ENCODE results near the gene HOXD9. TPM values are rescaled to one million over a fixed set of nuclear protein-coding genes. Genes with fewer than 3 reads are reported as not detected.

The HOXD9 gene
- total RNA-seq, 6 donors from 2014 or later, result 0.40 to 1.2 TPM; not detected in 4

DNA sequence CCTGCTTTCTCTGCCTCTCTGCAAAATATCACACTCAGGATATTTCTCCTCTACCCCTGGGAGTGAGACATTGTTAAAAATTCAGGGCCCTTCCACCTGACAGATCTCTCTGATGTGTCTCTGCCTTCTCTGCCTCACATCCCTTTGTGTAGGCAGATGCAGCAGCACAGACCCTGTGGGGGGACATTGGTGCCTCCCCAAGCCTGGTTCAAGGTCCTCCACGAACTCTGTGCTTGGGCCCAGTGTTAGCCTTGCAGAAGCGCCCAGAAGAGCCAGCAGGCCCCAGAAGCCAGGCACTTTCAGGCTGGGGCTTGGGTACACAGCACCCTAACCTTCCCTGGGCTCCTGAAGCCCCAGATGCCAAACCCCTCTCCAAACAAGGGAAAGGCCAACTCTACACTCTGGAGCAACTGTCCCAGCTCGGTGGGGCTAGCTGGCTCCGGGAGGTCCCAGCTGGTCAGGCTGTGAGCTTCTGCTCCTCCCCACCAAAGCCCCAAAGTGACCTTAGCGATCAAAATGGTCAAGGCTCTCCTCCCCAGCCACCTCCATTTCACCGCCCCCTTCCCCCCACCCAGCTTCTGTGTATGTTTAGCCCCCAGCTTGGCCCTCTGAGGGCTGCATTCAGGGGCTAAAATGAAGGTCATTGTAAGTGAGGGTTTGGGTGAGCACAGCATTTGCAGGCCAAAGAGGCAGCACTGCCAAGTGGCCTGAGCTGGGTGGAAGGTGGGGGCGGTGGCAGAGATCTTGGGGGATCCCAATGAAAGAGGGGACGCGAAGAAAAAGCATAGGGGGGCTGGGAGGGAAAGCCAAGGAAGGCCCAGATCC, 2.6 kb downstream of the HOXD9 start:
- Histone ChIP-seq H3K27me3 (peaks cover 1 to 85% (median 63%) of the 10 kb centered on the region in 4 donors), H3K36me3 (no peaks in the 10 kb centered on the region), H3K27ac (no peak overlapping the region), H3K9me3 (peaks cover 0 to 5% (median 0%) of the 10 kb centered on the region in 4 donors), H3K4me3 (no peak overlapping the region), H3K4me1 (peaks cover 21 to 43% (median 30%) of the 10 kb centered on the region in 4 donors)
- TF ChIP-seq POLR2AphosphoS5 (IDR thresholded peaks at IDR 0.05) (no peak), EP300 (IDR thresholded peaks at IDR 0.05) (no peak), POLR2A (IDR thresholded peaks at IDR 0.05) (no peak)
- TF ChIP-seq, protein P1, sequence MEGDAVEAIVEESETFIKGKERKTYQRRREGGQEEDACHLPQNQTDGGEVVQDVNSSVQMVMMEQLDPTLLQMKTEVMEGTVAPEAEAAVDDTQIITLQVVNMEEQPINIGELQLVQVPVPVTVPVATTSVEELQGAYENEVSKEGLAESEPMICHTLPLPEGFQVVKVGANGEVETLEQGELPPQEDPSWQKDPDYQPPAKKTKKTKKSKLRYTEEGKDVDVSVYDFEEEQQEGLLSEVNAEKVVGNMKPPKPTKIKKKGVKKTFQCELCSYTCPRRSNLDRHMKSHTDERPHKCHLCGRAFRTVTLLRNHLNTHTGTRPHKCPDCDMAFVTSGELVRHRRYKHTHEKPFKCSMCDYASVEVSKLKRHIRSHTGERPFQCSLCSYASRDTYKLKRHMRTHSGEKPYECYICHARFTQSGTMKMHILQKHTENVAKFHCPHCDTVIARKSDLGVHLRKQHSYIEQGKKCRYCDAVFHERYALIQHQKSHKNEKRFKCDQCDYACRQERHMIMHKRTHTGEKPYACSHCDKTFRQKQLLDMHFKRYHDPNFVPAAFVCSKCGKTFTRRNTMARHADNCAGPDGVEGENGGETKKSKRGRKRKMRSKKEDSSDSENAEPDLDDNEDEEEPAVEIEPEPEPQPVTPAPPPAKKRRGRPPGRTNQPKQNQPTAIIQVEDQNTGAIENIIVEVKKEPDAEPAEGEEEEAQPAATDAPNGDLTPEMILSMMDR (IDR thresholded peaks at IDR 0.05), result no peak
- WGBS, 2 donors, result 21 to 33% methylated on average over 7 to 9 of the region's 9 CpGs
- no peak for DNase-seq
- ATAC-seq (ENCODE audit: low FRiP score in 2 of 2), result no peak

DNA sequence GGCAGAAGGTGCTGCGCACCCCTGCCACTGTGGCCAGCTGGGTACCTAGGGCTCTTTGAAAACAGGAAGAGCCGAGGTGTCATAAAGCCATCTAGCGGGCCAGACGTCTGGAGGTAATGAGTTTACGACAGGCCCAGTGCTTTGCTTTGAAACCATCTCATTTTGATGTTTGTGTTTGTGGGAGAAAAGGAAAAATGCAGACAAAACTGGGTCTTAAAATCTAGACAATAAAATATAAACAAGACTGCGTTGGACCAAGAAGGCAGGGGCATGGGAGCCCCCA, 3.2 kb downstream of the HOXD9 start:
- no peak for ATAC-seq (ENCODE audit: low FRiP score in 2 of 2)
- H3K4me1 ChIP-seq, result peaks cover 26 to 49% (median 35%) of the 10 kb centered on the region in 4 donors
- peaks cover 0 to 5% (median 0%) of the 10 kb centered on the region in 4 donors for H3K9me3 ChIP-seq
- H3K27me3 ChIP-seq, result peaks cover 0 to 86% (median 63%) of the 10 kb centered on the region in 4 donors
- DNase-seq, result no peak
- WGBS, 2 donors, result 16 to 26% methylated on average over 6 of the region's 6 CpGs
- H3K36me3 ChIP-seq, result no peaks in the 10 kb centered on the region
- TF ChIP-seq POLR2AphosphoS5 (IDR thresholded peaks at IDR 0.05), result no peak
- TF ChIP-seq EP300 (IDR thresholded peaks at IDR 0.05), result no peak
- no peak for TF ChIP-seq POLR2A (IDR thresholded peaks at IDR 0.05)
- TF ChIP-seq, protein P1 (IDR thresholded peaks at IDR 0.05), result no peak
- no peak overlapping the region for H3K4me3 ChIP-seq
- H3K27ac ChIP-seq, result no peak overlapping the region

DNA sequence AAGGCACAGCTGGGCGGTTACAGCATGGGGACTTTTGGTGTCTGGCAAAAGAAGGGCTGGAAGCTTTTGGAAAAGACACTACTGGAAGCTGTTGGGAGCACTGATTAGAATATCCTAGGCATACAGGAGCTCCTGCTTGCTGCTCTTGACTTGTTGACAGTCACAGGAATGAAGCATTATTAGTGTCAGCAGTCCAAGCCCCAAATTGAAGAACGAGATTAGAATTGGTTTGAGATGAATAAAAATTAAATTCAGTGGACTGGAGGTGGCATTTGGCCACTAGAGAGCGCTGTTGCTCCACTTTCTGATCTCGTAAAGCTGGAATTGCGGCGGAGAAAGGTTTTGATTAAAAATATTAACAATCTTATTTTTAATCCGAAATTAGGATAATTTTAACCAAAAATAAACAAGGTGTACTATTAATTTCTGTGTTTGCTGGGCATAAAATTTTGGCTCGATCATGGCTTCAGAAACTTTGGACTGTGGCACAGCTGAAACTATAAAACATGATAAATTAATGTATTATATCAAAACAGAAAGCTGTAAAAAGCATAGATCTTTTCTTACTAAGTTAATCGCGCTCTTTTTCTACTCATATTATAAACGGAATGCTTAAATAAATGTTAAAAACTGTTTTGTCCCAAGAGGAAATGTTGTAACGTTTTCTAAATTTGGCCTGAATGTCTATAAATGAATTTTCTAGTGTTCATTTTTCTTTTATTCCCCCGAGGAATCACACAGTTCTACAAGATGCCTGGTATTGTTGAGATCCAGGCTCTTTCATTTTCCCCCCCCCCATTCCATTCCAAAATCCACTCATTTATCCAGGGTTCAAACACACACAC, 4.6 kb downstream of the HOXD9 start:
- no peak for DNase-seq
- peaks cover 0 to 85% (median 58%) of the 10 kb centered on the region in 4 donors for H3K27me3 ChIP-seq
- WGBS, 2 donors, result 4 to 5% methylated on average over 13 of the region's 13 CpGs

DNA sequence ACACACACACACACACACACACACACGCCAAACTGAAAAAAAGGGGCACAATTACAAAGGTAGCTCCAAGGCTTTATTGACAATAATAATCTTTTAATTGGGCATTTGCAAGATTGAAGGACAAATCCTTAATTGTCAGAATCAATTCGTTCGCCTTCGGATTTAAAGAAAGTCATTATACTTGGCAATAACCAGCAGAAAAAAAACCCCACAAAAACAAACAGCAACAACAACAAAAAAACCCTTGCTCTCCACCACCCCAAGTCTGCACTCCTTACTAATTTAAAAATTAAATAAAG, 5.2 kb downstream of the HOXD9 start:
- H3K36me3 ChIP-seq, result no peaks in the 10 kb centered on the region
- H3K27me3 ChIP-seq, result peaks cover 0 to 85% (median 55%) of the 10 kb centered on the region in 4 donors
- WGBS, 2 donors, result 11 to 24% methylated on average over 4 of the region's 4 CpGs
- no peak overlapping the region for H3K27ac ChIP-seq
- H3K9me3 ChIP-seq, result no peaks in the 10 kb centered on the region
- ATAC-seq (ENCODE audit: low FRiP score in 2 of 2) (no peak), DNase-seq (no peak)
- TF ChIP-seq, protein P1 (IDR thresholded peaks at IDR 0.05), result no peak
- H3K4me3 ChIP-seq, result no peak overlapping the region
- peaks cover 27 to 40% (median 30%) of the 10 kb centered on the region in 4 donors for H3K4me1 ChIP-seq

More for the DNA sequence above, 4.6 kb downstream of the HOXD9 start:
- ATAC-seq (ENCODE audit: low FRiP score in 2 of 2), result no peak
- Histone ChIP-seq H3K4me3 (no peak overlapping the region), H3K4me1 (peaks cover 29 to 42% (median 34%) of the 10 kb centered on the region in 4 donors), H3K36me3 (no peaks in the 10 kb centered on the region), H3K9me3 (no peaks in the 10 kb centered on the region), H3K27ac (no peak overlapping the region)
- TF ChIP-seq, protein P1 (IDR thresholded peaks at IDR 0.05), result peak; percentile 57 to 86 (median 81)
- no peak for TF ChIP-seq POLR2AphosphoS5 (IDR thresholded peaks at IDR 0.05)
